ENCODE measurements around the gene NRGN.

GRCh38 chr11:124748100-124748418, 8.3 kb downstream of the NRGN start:
- TF ChIP-seq CTCF (IDR thresholded peaks at IDR 0.05; ENCODE audit: low read depth, low read length, missing input control), result no peak
- TF ChIP-seq FOXA1 (IDR thresholded peaks at IDR 0.05), result no peak
- no peak for TF ChIP-seq MAX (IDR thresholded peaks at IDR 0.05)
- TF ChIP-seq JUND (IDR thresholded peaks at IDR 0.05), result no peak
- TF ChIP-seq RAD21 (IDR thresholded peaks at IDR 0.05), result no peak
- no peak for TF ChIP-seq YY1 (IDR thresholded peaks at IDR 0.05)
- TF ChIP-seq GABPA (IDR thresholded peaks at IDR 0.05 in 1 of 2, conservative IDR thresholded peaks at IDR 0.05 in 1 of 2), result no peak
- no peak for TF ChIP-seq SP1 (IDR thresholded peaks at IDR 0.05)

All from liver (tissue), 3 donors.